Body of pancreas (tissue), 4 donors: ENCODE results near the gene ADCY5. TPM values are rescaled to one million over a fixed set of nuclear protein-coding genes. Genes with fewer than 3 reads are reported as not detected.

Experiments
- ATAC-seq: fragments of 150-250 bp; one replicate; pipeline ENCODE4 v1.9.1; 2016
- DNase-seq, 4 donors: peaks; one replicate each; pipeline ENCODE4 v3.0.0-alpha.2; 2019
- H3K27ac ChIP-seq, 4 donors: fragments of 200-600 bp; sonication (generic); 1 replicate in 3 of 4; 2 replicates in 1 of 4; pipeline versions ENCODE4 v1.5.1 to v1.6.1; 2016 to 2019; ENCODE audit warnings: mild to moderate bottlenecking in 1 of 4, mixed read lengths in 1 of 4, moderate library complexity in 1 of 4
- H3K27me3 ChIP-seq, 2 donors: fragments of 200-600 bp; sonication (generic); one replicate each; pipeline ENCODE4 v1.6.0; 2016; ENCODE audit warnings: mild to moderate bottlenecking in 1 of 2
- H3K36me3 ChIP-seq, 2 donors: fragments of 200-600 bp; sonication (generic); replicated peaks in 1 of 2; 2 replicates each; pipeline ENCODE4 v1.5.1; 2016; ENCODE audit warnings: low read depth in 2 of 2; ENCODE audit not compliant: insufficient read depth in 1 of 2
- H3K4me1 ChIP-seq: fragments of 200-600 bp; sonication (generic); one replicate; pipeline ENCODE4 v1.6.0; 2016
- H3K4me3 ChIP-seq, 2 donors: fragments of 200-600 bp; sonication (generic); 1 replicate in 1 of 2; 2 replicates in 1 of 2; pipeline ENCODE4 v1.5.1; 2016 to 2019
- H3K9me3 ChIP-seq, 3 donors: fragments of 200-600 bp; sonication (generic); 1 replicate in 2 of 3; 2 replicates in 1 of 3; pipeline ENCODE4 v1.5.1; 2016
- POLR2A ChIP-seq, 3 donors: fragments of 450-650 bp; IDR thresholded peaks; one replicate each; pipeline ENCODE4 v1.6.1; 2016; ENCODE audit warnings: antibody characterized with exemption in 3 of 3, mild to moderate bottlenecking in 2 of 3
- WGBS, 2 donors: methylation state at CpG; one replicate each; pipeline ENCODE4 v1.1.5; 2017; 5-methylcytosine and 5-hydroxymethylcytosine counted together
- intact Hi-C: fragments of 100-400 bp; cut with DNase I; formaldehyde crosslinking; loops from one replicate; pipeline ENCODE4 v1.15.1; 2023
- total RNA-seq, 2 donors: library from RNA; depleted of rRNA; stranded (reverse); fragments of >200 nt; gene quantifications; one replicate each; pipeline ENCODE4 v1.1.0, GENCODE V29; 2016
- TF ChIP-seq, protein P1 (sequence below), 7 experiments: fragments of 450-650 bp in 4 of 7; fragments of 200-600 bp in 3 of 7; sonication (generic) in 3 of 7; IDR thresholded peaks; one replicate each; pipeline ENCODE4 v1.5.1; 2016 to 2019; ENCODE audit warnings: antibody characterized with exemption in 7 of 7

ADCY5 gene
- total RNA-seq, 2 donors from 2014 or later, result 10.6 to 18.8 TPM

GRCh38 chr3:123405021-123405420, 43.9 kb downstream of the ADCY5 start:
- Histone ChIP-seq H3K36me3 (no peaks in the 10 kb centered on the region), H3K4me1 (peaks cover 40% of the 10 kb centered on the region), H3K4me3 (no peak overlapping the region), H3K9me3 (no peaks in the 10 kb centered on the region), H3K27me3 (no peaks in the 10 kb centered on the region), H3K27ac (no peak overlapping the region)
- no peak for DNase-seq
- ATAC-seq, result no peak
- no peak for TF ChIP-seq POLR2A (IDR thresholded peaks at IDR 0.05)
- TF ChIP-seq, protein P1, sequence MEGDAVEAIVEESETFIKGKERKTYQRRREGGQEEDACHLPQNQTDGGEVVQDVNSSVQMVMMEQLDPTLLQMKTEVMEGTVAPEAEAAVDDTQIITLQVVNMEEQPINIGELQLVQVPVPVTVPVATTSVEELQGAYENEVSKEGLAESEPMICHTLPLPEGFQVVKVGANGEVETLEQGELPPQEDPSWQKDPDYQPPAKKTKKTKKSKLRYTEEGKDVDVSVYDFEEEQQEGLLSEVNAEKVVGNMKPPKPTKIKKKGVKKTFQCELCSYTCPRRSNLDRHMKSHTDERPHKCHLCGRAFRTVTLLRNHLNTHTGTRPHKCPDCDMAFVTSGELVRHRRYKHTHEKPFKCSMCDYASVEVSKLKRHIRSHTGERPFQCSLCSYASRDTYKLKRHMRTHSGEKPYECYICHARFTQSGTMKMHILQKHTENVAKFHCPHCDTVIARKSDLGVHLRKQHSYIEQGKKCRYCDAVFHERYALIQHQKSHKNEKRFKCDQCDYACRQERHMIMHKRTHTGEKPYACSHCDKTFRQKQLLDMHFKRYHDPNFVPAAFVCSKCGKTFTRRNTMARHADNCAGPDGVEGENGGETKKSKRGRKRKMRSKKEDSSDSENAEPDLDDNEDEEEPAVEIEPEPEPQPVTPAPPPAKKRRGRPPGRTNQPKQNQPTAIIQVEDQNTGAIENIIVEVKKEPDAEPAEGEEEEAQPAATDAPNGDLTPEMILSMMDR (IDR thresholded peaks at IDR 0.05), result no peak
- 77 to 83% methylated on average over 11 of the region's 11 CpGs for WGBS, 2 donors
- intact Hi-C loops, result no loop called here

- H3K27me3 ChIP-seq, result no peaks in the 10 kb centered on the region
- DNase-seq (no peak), ATAC-seq (no peak)
- no peaks in the 10 kb centered on the region for H3K36me3 ChIP-seq
- no peaks in the 10 kb centered on the region for H3K9me3 ChIP-seq
- H3K27ac ChIP-seq, result peak overlapping the region in 3 of 4 donors; percentile 21 to 43 (median 42)
- H3K4me3 ChIP-seq, result no peak overlapping the region
- intact Hi-C loops, result no loop called here
- peaks cover 34% of the 10 kb centered on the region for H3K4me1 ChIP-seq
- 41 to 52% methylated on average over 3 of the region's 3 CpGs for WGBS, 2 donors
- TF ChIP-seq, protein P1 (IDR thresholded peaks at IDR 0.05), result no peak
Measured at GRCh38 chr3:123404391-123404790, 44.5 kb downstream of the ADCY5 start.

GRCh38 chr3:123401836-123402530, 46.9 kb downstream of the ADCY5 start:
- Histone ChIP-seq H3K9me3 (no peaks in the 10 kb centered on the region), H3K4me3 (no peak overlapping the region), H3K36me3 (no peaks in the 10 kb centered on the region), H3K27ac (peak overlapping the region in 1 of 4 donors; percentile 24), H3K4me1 (peaks cover 40% of the 10 kb centered on the region), H3K27me3 (no peaks in the 10 kb centered on the region)
- ATAC-seq (no peak), DNase-seq (no peak)
- intact Hi-C loops, result no loop called here
- 54 to 56% methylated on average over 9 to 11 of the region's 11 CpGs for WGBS, 2 donors
- TF ChIP-seq, protein P1 (IDR thresholded peaks at IDR 0.05), result no peak
- TF ChIP-seq POLR2A (IDR thresholded peaks at IDR 0.05), result no peak

- no peak overlapping the region for H3K4me3 ChIP-seq
- TF ChIP-seq, protein P1 (IDR thresholded peaks at IDR 0.05), result no peak
- TF ChIP-seq POLR2A (IDR thresholded peaks at IDR 0.05), result no peak
- DNase-seq (no peak), ATAC-seq (no peak)
- H3K27ac ChIP-seq, result no peak overlapping the region
- peaks cover 34% of the 10 kb centered on the region for H3K4me1 ChIP-seq
- no peaks in the 10 kb centered on the region for H3K36me3 ChIP-seq
- H3K27me3 ChIP-seq, result no peaks in the 10 kb centered on the region
- 89 to 94% methylated on average over 3 of the region's 3 CpGs for WGBS, 2 donors
- intact Hi-C loops, result no loop called here
- H3K9me3 ChIP-seq, result no peaks in the 10 kb centered on the region
Measured at GRCh38 chr3:123400169-123400568, 48.7 kb downstream of the ADCY5 start.

- Histone ChIP-seq H3K4me1 (peaks cover 34% of the 10 kb centered on the region), H3K4me3 (no peak overlapping the region), H3K27me3 (no peaks in the 10 kb centered on the region), H3K36me3 (no peaks in the 10 kb centered on the region), H3K9me3 (no peaks in the 10 kb centered on the region), H3K27ac (no peak overlapping the region)
- WGBS, 2 donors, result 38 to 48% methylated on average over 6 of the region's 6 CpGs
- intact Hi-C loops, result no loop called here
- ATAC-seq (no peak), DNase-seq (no peak)
- TF ChIP-seq, protein P1 (IDR thresholded peaks at IDR 0.05), result no peak
- no peak for TF ChIP-seq POLR2A (IDR thresholded peaks at IDR 0.05)
Measured at GRCh38 chr3:123399653-123400052, 49.2 kb downstream of the ADCY5 start.
